CD1c-positive myeloid dendritic cell (primary cell): ENCODE results near the gene FBLN7.

Experiments
- DNase-seq: peaks from one replicate; pipeline ENCODE4 v3.0.0-alpha.2; 2016; ENCODE audit errors: extremely low spot score

FBLN7 gene

DNA sequence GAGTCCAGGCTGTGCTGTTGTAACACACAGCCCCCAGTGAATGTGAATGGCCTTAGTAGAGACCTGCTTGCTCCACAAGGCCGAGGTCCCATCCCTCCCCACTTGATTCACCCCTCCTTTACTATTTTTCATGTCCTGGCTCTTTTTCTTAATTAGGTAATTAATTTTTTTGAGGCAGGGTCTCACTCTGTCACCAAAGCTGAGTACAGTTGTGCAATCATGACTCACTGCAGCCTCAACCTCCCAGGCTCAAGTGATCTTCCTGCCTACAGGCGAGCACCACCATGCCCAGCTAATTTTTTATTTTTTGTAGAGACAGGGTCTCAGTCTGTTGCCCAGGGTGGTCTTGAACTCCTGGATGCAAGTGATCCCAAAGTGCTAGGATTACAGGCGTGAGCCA is 19.3 kb downstream of the FBLN7 start:
- no peak for DNase-seq

DNA sequence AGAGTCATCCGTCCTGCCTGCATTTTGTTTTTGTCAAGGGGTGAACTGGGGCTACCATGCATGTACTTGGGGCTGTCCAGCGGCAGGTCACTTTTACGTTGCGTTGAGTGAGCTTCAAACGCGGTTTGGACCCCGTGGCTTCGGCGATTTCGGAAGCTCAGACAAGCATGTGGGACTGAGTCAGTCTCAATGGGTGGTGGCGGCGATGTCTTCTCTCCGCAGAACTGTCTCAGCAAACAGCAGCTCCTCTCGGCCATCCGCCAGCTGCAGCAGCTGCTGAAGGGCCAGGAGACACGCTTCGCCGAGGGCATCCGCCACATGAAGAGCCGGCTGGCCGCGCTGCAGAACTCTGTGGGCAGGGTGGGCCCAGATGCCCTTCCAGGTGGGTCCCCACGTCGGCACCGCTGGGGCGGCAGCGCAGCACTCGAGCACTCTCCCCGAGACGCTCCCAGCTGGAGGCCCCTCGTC is 21.3 kb downstream of the FBLN7 start:
- DNase-seq, result no peak

DNA sequence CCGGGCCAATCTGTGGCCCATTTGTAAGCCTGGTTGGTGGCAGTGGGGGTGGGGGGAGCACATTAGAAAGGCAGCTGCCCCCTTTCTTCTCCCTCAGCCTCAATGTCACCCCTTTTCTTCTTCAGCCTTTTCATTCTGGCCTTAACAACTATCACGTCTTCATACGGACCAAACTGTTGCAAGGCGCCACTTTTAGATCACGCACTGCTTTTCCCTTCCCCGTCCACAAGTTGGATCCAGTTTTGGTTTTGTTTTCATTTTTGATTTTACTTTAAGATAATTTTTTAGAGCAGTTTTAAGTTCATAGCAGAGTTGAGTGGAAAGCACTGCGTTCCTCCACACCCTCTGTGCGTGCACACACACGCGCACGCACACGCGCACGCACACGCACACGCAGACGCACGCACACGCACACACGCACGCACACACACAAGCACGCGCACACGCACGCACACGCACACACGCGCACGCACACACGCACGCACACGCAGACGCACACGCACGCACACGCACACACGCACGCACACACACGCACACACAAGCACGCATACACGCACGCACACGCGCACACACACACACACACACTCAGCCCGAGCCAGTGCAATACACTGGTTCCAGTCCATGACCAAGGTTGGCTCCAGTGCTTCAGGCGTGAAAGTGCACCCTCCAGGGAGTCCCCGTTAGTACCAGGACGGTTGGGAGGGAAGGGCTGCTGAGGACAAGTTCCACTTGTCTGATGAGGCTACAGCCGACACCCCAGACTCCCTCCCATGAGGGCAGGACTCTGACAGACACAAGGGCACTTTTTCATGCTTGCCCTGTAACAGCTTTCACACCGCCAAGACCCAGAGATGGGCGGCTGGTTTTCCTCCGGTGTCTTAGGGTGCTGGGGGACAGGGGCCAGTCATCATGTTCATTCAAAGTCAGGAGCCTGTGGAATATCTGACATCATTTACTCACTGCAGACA is 22.4 kb downstream of the FBLN7 start:
- no peak for DNase-seq

DNA sequence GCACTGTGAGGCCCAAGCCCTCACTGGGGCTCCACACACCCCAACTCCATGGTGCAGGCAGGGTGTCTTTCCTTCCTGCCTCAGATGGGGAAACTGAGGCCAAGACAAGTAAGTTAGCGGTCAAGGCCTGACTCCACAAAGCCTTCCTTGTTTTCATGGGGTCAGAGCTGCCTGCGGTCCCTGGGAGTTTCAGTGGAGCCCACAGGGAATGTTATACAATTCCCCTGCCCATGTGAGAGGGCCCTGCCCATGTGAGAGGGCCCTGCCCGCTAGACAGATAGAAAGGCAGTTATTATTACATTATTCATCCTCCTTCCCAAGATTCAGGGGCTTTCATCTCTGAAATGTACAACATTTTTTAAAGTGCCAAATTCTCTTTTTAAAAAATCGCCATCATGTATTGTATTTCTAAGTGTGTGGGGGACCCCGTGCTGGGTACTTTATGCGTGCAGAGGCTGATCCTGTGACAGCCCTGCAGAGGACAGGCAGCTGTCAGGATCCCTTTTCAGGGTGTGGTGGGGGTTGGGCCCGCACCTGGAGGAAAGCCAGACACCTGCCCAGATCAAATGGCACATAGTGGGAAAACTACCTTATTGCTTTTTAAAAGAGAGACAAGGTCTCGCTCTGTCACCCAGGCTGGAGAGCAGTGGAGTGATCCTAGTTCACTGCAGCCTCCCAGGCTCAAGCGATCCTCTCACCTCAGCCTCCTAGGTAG is 23.4 kb downstream of the FBLN7 start:
- no peak for DNase-seq

DNA sequence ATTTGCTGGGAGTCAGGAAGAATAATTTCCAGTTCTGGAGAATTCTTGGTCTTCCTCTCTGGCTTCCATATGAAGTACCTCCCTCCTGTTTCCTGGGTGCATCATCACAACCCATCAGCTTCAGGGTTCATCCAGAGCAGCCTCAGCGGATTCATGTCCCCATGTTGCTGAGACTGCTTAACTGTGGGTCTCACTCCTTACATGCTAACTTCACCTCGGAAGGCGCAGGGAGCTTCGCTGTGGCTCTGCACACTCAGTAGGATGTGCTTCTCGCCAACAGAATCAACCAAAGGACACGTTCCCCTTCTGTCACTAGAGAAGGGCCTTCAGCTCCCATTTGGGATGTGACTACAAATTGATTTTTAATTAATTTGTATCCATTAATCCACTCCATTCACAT is 24.2 kb downstream of the FBLN7 start:
- no peak for DNase-seq

DNA sequence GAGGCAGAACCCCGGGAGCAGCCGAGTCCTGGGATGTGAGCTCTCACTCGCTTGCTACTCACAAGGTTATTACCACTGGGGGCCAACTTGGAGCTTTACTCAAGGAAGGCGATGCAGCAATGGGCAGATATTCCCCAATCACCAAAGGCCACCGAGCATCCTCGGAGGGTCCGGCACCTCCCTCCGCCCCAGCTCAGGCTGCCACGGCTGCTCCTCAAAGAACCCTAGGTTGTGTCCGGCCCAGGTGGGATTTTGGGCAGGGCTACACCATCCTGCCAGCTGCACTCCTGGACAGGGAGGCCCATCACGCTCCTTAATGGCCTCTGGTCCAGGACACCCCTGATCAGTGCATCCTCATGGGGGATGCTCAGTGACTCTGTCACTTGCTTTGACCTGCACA is 24.8 kb downstream of the FBLN7 start:
- DNase-seq, result no peak

DNA sequence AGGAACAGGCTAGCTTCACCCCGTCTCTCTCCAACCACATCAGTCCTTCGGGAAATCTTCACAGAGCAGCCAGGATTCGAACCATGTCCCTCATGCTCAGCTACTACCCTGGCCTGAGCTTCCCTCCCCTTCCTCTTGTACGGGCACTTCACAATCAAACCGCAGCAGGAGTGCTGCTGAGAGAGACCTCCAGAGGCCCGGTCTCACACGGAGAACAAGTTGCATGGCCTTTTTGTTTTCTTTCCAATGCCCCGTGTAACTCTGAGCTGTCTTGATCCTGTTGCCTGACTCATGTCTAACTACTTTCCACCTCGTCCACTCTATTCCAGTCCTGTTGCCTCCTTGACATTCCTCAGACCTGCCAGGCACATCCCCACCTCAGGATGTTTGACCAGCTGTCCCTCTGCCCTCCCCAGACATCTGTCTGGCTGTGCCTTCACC is 25.4 kb downstream of the FBLN7 start:
- no peak for DNase-seq

DNA sequence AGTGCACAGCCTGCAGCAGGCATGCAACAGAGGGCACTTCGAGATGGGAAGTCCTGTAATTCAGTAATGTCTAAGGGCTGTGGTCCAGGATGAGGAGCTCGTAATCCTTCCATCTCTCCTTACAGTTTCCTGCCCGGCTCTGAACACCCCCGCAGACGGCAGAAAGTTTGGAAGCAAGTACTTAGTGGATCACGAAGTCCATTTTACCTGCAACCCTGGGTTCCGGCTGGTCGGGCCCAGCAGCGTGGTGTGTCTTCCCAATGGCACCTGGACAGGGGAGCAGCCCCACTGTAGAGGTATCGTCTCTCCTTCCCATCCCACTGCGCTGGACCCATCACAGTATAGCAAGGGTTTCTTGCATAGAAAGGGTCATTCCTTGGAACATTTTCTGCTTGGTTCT is 26.7 kb downstream of the FBLN7 start:
- DNase-seq, result no peak

DNA sequence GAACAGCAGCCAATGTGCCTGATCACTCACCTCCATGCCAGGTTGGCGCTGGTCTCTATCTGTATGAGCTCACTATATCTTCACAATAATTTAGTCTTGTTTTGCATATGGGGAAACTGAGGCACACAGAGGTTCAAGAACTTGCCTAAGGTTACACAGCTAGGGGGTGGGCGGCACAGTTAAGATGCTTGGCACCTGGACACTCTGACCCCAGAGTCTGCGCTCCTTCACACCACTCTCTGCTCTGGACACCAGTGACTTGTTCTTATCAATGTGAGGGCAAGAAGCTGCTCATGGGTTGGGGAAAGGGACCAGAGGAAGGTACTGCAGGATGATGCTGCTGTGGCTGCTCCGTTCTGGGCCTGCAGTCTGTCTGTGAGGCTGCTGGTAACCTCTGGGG is 27.1 kb downstream of the FBLN7 start:
- DNase-seq, result no peak

DNA sequence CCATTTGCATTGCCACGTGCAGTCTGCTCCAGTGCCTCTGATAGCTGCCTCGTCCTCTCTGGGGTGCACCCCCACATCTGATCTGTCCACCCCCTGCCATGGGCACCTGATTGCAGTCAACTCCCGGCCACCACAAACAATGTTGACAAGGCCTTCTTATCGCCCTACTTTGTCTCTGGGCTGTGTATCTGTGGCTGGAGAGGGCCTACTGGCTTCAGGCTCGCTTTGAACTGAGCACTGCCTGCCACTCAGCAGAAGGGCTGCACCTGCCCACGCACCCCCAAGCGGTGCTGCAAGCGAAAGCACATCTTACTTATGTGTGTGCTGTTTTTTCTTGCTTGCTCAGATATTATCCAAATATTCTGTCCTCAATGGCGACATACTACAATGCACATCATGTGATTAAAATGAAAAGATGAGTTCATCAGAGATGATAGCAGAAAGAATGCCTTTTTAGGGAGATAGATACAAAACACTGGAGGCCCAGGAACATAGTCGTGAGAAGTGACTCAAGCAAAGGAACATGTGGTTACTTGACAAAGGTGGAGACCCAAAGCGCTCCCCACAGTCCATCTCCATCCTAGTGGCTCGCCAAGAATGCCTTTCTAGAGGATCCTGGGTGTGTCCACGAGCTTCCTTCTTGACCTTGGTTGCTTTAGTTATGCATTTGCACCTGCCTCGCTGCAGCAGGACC is 28.8 kb downstream of the FBLN7 start:
- DNase-seq, result no peak

DNA sequence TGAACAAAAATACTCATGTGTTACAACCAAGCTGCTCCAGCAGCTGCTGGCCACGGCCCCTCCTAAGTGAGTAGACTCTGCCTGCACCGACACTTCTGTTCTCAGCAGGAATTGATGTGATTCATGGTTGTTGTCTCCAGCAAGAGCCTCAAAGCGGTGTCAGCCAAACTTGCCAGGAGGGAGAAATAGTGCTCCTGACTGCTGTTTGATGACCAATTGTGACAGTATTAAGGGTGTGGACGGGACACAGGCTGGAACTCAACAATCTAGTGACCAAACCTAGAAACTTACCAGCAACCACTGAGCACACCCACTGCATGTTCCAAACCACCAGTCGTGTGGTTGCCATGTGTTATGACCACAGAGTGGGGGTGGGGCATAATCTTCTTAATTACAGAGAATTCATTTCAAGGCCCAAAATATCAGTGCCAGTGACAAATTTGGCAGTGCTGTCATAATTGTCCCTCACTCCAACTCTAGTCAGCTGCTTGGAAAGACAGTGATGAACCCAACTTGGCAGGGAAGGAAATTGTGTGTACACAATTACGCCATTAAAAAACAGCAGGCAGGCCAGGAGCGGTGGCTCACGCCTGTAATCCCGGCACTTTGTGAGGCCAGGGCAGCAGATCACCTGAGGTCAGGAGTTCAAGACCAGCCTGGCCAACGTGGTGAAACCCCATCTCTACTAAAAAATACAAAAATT is 30.4 kb downstream of the FBLN7 start:
- no peak for DNase-seq

DNA sequence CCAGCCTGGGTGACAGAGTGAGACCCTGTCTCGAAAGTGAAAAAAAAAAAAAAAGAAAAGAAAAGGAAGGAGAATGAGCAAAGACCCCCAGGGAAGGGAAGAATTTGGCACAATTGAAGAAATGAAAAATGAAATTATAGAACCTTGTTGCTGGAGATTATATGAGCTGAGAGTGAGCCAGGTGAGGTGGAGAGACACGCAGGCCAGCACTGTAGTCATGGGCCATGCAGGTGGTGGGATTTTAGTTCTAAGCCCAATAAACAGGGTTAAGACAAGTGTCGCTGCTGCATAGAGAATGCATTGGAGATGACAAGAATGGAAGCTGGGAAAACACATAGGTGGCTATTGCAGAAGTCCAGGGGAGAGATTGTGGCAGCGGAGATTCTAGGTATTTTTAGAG is 32.3 kb downstream of the FBLN7 start:
- DNase-seq, result no peak

DNA sequence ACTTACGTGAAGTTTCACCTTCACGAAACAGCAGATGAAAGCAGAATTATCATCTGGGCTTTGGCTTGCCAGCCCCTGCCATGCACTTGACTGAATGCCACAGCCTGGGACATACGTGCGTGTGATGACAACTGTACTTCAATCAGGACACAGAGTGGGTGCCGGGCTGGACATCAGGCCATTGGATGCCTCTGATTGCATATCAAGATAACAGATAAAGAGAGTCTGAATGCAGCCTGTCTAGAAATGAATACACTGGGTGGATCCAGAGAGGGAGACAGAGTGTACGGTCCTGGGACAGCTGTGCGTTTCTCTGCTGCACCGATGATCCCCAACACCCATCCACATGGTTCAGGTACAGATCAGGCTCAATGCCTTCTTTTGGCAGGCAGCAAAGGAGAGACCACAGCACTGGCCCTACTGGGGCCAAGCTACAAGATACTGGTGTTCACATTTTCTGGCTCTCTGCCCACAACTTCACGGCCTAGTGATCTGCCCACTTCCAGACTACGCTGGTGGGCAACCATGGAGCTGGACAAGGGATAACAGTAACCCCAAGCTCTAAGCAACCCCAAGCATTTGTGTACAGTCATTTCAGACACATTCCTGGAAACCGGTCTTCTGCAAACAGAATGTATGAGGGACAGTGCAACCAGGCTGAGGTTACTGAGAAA is 35.6 kb downstream of the FBLN7 start:
- DNase-seq, result no peak

DNA sequence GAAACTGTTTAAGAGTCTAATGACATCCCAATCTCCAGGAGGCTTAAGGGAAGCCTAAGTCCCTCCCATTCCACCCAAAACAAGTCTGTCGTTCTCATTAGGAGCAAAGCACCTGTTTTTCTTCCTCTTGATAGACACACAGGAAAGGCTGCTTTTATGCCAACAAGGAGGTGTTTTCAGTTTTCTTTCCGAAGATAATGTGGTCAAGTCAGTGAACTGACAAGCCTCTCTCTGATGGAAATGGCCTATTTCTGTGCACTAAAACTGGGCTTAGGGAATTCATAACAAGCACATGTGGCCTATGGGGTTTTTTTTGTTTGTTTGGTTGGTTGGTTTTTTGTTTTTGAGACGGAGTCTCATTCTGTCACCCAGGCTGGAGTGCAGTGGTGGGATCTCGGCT is 36.2 kb downstream of the FBLN7 start:
- DNase-seq, result no peak

DNA sequence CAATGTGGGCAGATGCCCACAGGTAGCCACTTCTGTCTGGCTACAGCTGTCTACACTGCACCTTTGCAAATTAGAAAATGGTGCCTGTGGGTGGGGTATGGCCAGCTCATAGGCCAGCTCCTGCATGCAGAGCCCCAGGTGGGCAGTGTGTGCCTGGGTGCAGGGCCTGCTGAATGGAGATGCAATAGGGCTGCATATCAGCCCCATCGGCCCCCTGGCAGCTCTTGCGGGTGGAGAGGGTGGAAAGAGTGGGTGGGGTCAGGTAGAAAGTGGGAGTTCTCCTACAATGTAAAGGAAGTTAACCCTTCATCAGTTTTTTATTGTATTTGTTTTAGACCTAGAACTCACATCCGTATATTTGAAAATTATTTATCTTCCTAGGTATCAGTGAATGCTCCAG is 37.1 kb downstream of the FBLN7 start:
- no peak for DNase-seq

DNA sequence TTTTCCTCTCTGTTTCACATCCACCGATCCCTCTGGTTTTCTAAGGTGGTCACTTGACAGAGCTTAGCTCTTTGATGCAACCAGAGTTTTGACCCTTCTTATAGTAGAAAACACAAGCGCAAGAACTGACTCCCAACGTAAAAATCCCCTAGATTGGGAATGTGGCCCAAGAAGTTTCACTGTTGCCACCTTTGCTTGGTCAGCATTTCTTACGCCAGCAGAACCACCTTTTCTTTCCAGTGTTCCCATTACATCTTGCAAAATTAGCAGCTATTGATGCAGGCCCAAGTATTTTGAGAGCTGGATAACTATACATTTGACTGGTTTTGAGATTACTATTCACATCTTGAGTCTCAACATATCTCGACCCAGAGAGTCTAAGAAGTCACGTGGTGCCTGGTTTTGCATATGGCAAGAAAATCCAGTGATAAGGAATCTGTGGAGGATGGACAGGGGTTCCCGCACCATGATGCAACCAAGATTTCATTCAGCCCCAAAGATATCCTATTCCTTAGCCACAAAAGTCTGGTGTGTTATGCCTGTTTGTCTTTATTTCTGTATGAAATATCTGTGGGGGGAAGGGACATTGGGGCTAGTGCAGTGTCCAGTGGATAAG is 37.9 kb downstream of the FBLN7 start:
- no peak for DNase-seq

DNA sequence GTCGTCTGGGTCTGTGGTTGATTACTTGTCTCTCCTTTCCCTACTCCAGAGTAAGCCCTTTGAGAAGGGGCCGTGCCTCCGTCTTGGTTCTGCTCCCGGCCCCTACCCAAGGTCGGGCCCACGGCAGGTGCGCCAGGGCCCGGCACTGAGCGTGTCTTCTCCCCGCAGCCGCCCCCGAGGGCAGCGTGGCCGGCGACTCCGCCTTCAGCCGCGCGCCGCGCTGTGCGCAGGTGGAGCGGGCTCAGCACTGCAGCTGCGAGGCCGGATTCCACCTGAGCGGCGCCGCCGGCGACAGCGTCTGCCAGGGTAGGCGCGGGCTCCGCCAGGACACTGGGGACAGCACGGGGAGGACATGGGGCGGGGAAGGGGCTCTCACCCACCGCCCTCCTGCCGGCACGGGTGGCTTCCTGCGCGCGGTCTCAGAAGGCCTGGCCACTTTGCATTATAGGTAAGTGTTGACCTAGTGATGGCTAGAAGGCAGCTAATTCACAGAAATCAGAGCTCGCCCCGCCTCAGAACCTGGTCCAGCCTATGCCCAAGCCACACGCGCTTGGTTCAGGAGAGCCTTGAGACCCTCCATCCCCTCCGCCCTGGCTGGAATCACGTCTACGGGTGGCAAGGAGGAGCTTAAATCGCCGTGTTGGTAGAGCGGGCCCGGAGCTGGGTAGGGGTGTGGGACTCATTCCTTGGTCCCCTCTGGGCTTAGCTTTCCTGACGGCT is 43.5 kb downstream of the FBLN7 start:
- DNase-seq, result no peak

DNA sequence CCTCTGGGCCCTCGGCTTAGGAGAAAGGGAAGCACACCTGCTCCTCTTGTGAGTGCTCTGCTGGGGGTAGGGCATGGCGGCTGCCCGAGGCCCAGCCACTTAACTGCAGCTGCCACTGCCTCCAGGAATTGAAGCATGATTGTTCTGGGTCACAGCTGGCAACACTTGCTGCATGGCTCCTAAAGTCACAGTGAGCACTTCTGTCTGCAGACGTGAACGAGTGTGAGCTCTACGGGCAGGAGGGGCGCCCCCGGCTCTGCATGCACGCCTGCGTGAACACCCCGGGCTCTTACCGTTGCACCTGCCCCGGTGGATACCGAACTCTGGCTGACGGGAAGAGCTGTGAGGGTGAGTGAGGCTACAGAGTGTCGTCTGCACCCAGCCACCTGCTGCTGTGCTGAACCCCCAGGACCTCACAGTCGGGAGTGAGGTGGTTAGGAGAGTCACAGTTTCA is 44.4 kb downstream of the FBLN7 start:
- no peak for DNase-seq

DNA sequence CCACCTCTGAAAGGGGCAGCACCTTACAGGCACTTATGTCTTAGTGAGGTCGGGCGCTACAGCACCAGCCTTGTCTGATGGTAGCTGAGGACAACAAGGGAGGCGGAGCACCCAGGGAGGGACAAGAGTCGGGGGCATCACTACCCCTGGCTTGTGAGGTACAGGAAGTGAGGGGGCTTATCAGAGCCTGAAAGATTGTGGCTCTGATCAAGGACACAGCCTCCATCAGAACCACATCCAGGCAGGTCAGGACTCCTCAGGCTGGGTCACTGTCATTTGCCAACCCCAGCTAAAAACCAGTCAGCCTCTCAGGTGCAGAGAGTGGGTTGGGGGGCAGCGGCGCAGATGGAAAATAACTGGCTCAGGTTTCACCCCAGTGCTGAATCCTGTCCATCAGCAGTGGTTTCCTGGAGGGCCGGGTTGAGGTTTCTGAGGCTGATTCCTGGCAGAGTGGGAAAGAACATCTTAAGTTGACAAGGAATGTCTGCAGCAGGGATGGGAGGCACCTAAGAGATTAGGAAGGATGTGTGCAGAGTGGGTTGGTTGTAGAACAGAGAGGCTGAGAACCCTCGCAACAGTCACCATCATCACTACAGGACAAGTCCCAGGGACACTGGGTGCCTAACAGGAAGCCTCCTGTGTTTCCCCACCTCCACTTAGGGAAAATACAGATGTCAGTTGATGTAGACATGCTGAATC is 45.3 kb downstream of the FBLN7 start:
- DNase-seq, result no peak
